A549 (cell line): ENCODE results near the gene RAB20.

Source experiments
- CBX2 ChIP-seq: fragments of 200-600 bp; sonication (generic); IDR thresholded peaks from 2 replicates; pipeline ENCODE4 v1.6.1; 2016; ENCODE audit warnings: low read depth, mild to moderate bottlenecking, borderline replicate concordance
- CHD4 ChIP-seq: fragments of 200-600 bp; sonication (generic); IDR thresholded peaks from 2 replicates; pipeline ENCODE4 v1.6.1; 2016; ENCODE audit warnings: antibody characterized with exemption, mild to moderate bottlenecking, borderline replicate concordance
- KDM1A ChIP-seq: fragments of 200-600 bp; sonication (generic); IDR thresholded peaks from 2 replicates; pipeline ENCODE4 v1.6.1; 2016; ENCODE audit warnings: low read depth, mild to moderate bottlenecking
- POLR2A ChIP-seq: IDR thresholded peaks from 2 replicates; pipeline ENCODE4 v1.6.1; 2012; ENCODE audit warnings: mild to moderate bottlenecking, low read length
- RFX5 ChIP-seq: fragments of 450-650 bp; IDR thresholded peaks from 2 replicates; pipeline ENCODE4 v1.7.1; 2014; ENCODE audit warnings: antibody characterized with exemption, mild to moderate bottlenecking, moderate library complexity
- TP53 ChIP-seq: fragments of 250-450 bp; sonication (Bioruptor Pico); IDR thresholded peaks from 2 replicates; pipeline ENCODE4 v1.5.0; 2021; ENCODE audit warnings: mild to moderate bottlenecking, moderate library complexity
- TF ChIP-seq, protein P1 (sequence below): fragments of >200 bp; sonication (Bioruptor Twin); formaldehyde crosslinking; IDR thresholded peaks from 3 replicates; pipeline ENCODE4 v1.5.1; 2016
- TF ChIP-seq, protein P2 (sequence below): IDR thresholded peaks from 2 replicates; pipeline ENCODE4 v1.6.1; 2012; ENCODE audit warnings: low read depth, borderline replicate concordance
- TF ChIP-seq, protein P3 (sequence below): fragments of >200 bp; sonication (Bioruptor Twin); formaldehyde crosslinking; IDR thresholded peaks from 3 replicates; pipeline ENCODE4 v1.6.1; 2016

GRCh38 chr13:110583178-110583865, 21.8 kb upstream of the RAB20 start:
- TF ChIP-seq KDM1A: no peak
- no peak for TF ChIP-seq POLR2A
- TF ChIP-seq, protein P1, sequence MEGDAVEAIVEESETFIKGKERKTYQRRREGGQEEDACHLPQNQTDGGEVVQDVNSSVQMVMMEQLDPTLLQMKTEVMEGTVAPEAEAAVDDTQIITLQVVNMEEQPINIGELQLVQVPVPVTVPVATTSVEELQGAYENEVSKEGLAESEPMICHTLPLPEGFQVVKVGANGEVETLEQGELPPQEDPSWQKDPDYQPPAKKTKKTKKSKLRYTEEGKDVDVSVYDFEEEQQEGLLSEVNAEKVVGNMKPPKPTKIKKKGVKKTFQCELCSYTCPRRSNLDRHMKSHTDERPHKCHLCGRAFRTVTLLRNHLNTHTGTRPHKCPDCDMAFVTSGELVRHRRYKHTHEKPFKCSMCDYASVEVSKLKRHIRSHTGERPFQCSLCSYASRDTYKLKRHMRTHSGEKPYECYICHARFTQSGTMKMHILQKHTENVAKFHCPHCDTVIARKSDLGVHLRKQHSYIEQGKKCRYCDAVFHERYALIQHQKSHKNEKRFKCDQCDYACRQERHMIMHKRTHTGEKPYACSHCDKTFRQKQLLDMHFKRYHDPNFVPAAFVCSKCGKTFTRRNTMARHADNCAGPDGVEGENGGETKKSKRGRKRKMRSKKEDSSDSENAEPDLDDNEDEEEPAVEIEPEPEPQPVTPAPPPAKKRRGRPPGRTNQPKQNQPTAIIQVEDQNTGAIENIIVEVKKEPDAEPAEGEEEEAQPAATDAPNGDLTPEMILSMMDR: no peak
- no peak for TF ChIP-seq TP53 (CRISPR knock-in tag)
- TF ChIP-seq, protein P2, sequence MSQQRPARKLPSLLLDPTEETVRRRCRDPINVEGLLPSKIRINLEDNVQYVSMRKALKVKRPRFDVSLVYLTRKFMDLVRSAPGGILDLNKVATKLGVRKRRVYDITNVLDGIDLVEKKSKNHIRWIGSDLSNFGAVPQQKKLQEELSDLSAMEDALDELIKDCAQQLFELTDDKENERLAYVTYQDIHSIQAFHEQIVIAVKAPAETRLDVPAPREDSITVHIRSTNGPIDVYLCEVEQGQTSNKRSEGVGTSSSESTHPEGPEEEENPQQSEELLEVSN: no peak
- no peak for TF ChIP-seq CBX2
- no peak for TF ChIP-seq CHD4
- no peak for TF ChIP-seq RFX5
- TF ChIP-seq, protein P3, sequence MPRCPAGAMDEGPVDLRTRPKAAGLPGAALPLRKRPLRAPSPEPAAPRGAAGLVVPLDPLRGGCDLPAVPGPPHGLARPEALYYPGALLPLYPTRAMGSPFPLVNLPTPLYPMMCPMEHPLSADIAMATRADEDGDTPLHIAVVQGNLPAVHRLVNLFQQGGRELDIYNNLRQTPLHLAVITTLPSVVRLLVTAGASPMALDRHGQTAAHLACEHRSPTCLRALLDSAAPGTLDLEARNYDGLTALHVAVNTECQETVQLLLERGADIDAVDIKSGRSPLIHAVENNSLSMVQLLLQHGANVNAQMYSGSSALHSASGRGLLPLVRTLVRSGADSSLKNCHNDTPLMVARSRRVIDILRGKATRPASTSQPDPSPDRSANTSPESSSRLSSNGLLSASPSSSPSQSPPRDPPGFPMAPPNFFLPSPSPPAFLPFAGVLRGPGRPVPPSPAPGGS: no peak
